ENCODE measurements around the gene IPCEF1.

The IPCEF1 gene

DNA sequence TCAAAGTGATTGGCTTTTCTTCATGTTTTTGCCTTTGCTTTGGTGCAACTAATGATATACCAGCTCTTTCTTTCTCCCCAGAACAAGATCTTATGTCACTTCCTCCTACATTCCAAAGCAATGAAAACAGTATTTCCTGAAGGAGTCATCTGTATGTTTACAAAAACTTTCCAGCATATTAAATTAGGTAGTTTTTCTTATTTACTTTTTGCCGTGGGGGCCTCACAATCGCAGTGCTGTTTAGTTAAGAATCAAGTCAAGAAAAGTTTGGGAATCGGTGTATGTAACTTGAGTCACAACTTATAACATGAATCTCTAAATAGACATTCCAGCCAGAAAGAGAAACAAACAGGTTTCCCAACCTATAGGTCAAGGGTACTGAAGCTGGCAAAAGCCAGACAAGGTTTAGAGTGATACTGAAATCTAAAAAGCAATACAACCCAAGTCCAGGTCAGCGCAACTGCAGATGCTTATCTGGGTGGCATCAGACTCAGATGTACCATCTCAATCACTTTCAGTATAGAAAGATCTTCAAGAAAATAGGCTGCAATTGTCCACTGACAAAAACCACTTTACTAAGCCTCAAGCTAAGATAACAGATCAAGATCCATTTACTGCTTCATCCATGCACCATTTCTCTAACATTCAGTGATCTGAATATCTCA, 63.6 kb downstream of the IPCEF1 start:
- no peaks in the 10 kb centered on the region for H3K79me2 ChIP-seq (ENCODE audit: insufficient read depth, low read length)
- H3K27me3 ChIP-seq (ENCODE audit: insufficient read depth, low read length, poor library complexity, severe bottlenecking), result no peaks in the 10 kb centered on the region
- no peaks in the 10 kb centered on the region for H4K20me1 ChIP-seq (ENCODE audit: insufficient read depth, low read length, poor library complexity, severe bottlenecking)
- H3K9me2 ChIP-seq (replicated peaks; ENCODE audit: low read depth, low read length), result no peaks in the 10 kb centered on the region
- H2AFZ ChIP-seq (ENCODE audit: low read length), result no peak overlapping the region; the same call in 1 of the 2 replicates
- H3F3A ChIP-seq (ENCODE audit: low read depth), result no peaks in the 10 kb centered on the region
- TF ChIP-seq EZH2phosphoT487 (IDR thresholded peaks at IDR 0.05; ENCODE audit: borderline replicate concordance), result no peak
- TF ChIP-seq, protein P1, sequence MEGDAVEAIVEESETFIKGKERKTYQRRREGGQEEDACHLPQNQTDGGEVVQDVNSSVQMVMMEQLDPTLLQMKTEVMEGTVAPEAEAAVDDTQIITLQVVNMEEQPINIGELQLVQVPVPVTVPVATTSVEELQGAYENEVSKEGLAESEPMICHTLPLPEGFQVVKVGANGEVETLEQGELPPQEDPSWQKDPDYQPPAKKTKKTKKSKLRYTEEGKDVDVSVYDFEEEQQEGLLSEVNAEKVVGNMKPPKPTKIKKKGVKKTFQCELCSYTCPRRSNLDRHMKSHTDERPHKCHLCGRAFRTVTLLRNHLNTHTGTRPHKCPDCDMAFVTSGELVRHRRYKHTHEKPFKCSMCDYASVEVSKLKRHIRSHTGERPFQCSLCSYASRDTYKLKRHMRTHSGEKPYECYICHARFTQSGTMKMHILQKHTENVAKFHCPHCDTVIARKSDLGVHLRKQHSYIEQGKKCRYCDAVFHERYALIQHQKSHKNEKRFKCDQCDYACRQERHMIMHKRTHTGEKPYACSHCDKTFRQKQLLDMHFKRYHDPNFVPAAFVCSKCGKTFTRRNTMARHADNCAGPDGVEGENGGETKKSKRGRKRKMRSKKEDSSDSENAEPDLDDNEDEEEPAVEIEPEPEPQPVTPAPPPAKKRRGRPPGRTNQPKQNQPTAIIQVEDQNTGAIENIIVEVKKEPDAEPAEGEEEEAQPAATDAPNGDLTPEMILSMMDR (conservative IDR thresholded peaks at IDR 0.05; ENCODE audit: low read length), result no peak
- H3K36me3 ChIP-seq (ENCODE audit: insufficient read depth, low read length), result no peaks in the 10 kb centered on the region
- no peak overlapping the region for H3K4me2 ChIP-seq (ENCODE audit: low read depth, low read length, poor library complexity, severe bottlenecking)
- H3K4me1 ChIP-seq (ENCODE audit: insufficient read depth, low read length, poor library complexity, severe bottlenecking), result no peaks in the 10 kb centered on the region
- H3K9me3 ChIP-seq (ENCODE audit: insufficient read depth, low read depth, low read length), result no peaks in the 10 kb centered on the region
- H3K9ac ChIP-seq (ENCODE audit: low read depth, low read length, poor library complexity, severe bottlenecking), result no peak overlapping the region
- no peak overlapping the region for H3K4me3 ChIP-seq (ENCODE audit: low read length, poor library complexity, severe bottlenecking)

DNA sequence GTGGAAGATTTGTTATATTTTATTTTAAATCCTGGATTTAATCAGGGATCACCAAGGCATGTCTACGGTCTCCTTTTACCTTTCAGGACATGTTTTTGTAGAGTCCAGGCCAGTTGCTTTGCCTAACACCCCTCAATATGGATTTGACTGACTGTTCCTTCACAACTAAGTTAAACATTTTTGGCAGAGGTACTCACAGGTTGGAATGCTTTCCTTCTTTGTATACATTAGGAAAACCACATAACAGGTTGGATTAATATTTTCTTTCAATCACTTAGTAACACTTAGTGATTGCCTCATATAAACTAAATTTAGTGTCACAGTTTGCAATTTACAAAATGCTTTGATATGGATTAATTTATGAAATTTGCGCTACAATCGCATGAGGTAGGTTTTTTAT, 64.5 kb downstream of the IPCEF1 start:
- no peaks in the 10 kb centered on the region for H3K9me3 ChIP-seq (ENCODE audit: insufficient read depth, low read depth, low read length)
- H2AFZ ChIP-seq (ENCODE audit: low read length), result no peak overlapping the region
- no peaks in the 10 kb centered on the region for H3F3A ChIP-seq (ENCODE audit: low read depth)
- no peaks in the 10 kb centered on the region for H3K9me2 ChIP-seq (replicated peaks; ENCODE audit: low read depth, low read length)
- no peak overlapping the region for H3K4me2 ChIP-seq (ENCODE audit: low read depth, low read length, poor library complexity, severe bottlenecking)
- no peaks in the 10 kb centered on the region for H3K36me3 ChIP-seq (ENCODE audit: insufficient read depth, low read length)
- no peaks in the 10 kb centered on the region for H3K4me1 ChIP-seq (ENCODE audit: insufficient read depth, low read length, poor library complexity, severe bottlenecking)
- no peaks in the 10 kb centered on the region for H3K27me3 ChIP-seq (ENCODE audit: insufficient read depth, low read length, poor library complexity, severe bottlenecking)
- H3K9ac ChIP-seq (ENCODE audit: low read depth, low read length, poor library complexity, severe bottlenecking), result no peak overlapping the region
- no peak for TF ChIP-seq EZH2phosphoT487 (IDR thresholded peaks at IDR 0.05; ENCODE audit: borderline replicate concordance)
- TF ChIP-seq, protein P1 (conservative IDR thresholded peaks at IDR 0.05; ENCODE audit: low read length), result no peak
- no peaks in the 10 kb centered on the region for H3K79me2 ChIP-seq (ENCODE audit: insufficient read depth, low read length)
- no peak overlapping the region for H3K4me3 ChIP-seq (ENCODE audit: low read length, poor library complexity, severe bottlenecking)
- H4K20me1 ChIP-seq (ENCODE audit: insufficient read depth, low read length, poor library complexity, severe bottlenecking), result no peaks in the 10 kb centered on the region

DNA sequence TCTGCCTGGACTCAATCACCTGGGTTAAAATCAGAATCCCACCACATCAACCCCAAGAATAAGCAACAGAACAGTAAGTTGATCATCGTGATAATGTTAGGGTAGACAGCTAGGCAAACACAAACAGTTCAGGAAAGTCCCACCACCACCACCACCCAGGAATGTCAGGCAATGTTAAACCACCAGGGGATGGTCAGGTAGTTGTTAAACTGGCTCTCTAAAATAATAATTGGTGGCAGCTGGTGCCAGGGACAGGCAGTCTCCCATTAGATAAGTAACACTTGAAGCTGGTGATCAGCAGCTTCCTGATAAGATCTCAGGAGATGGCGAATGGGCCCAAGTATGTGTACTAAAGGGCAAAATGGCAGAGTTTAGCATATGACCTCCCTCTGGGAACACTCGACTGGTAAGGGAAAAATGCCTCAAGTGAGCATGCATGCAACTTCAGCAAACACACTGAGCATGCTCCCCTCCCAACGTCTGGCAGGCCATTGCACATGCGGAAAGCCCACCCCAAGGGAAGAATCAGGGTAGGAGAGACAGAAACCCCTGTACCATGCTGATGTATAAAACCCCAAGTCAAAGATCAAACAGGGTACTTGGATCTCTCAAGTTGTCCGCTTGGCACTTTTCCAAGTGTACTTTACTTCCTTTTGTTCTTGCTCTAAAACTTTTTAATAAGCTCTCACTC, 66.6 kb downstream of the IPCEF1 start:
- Histone ChIP-seq H3K27me3 (ENCODE audit: insufficient read depth, low read length, poor library complexity, severe bottlenecking) (no peaks in the 10 kb centered on the region), H3K4me3 (ENCODE audit: low read length, poor library complexity, severe bottlenecking) (no peak overlapping the region), H3K9me2 (replicated peaks; ENCODE audit: low read depth, low read length) (no peaks in the 10 kb centered on the region), H3K36me3 (ENCODE audit: insufficient read depth, low read length) (no peaks in the 10 kb centered on the region), H3K4me2 (ENCODE audit: low read depth, low read length, poor library complexity, severe bottlenecking) (no peak overlapping the region), H3F3A (ENCODE audit: low read depth) (no peaks in the 10 kb centered on the region), H3K9ac (ENCODE audit: low read depth, low read length, poor library complexity, severe bottlenecking) (no peak overlapping the region), H3K79me2 (ENCODE audit: insufficient read depth, low read length) (no peaks in the 10 kb centered on the region), H3K9me3 (ENCODE audit: insufficient read depth, low read depth, low read length) (no peaks in the 10 kb centered on the region), H4K20me1 (ENCODE audit: insufficient read depth, low read length, poor library complexity, severe bottlenecking) (no peaks in the 10 kb centered on the region), H2AFZ (ENCODE audit: low read length) (no peak overlapping the region), H3K4me1 (ENCODE audit: insufficient read depth, low read length, poor library complexity, severe bottlenecking) (no peaks in the 10 kb centered on the region)
- TF ChIP-seq, protein P1 (conservative IDR thresholded peaks at IDR 0.05; ENCODE audit: low read length), result no peak
- TF ChIP-seq EZH2phosphoT487 (IDR thresholded peaks at IDR 0.05; ENCODE audit: borderline replicate concordance), result no peak
